Spleen (tissue), 11 donors: ENCODE measurements around the gene RFPL3. TPM values are rescaled to one million over a fixed set of nuclear protein-coding genes. Genes with fewer than 3 reads are reported as not detected.

Experiments
- DNase-seq: peaks from one replicate; pipeline ENCODE4 v3.0.0-alpha.2; 2020
- H3K27ac ChIP-seq, 8 donors: fragments of 200-600 bp; sonication (generic) in 7 of 8; 1 replicate in 4 of 8; 2 replicates in 4 of 8; pipeline versions ENCODE4 v1.5.0 to v1.8.0; 2016 to 2021; ENCODE audit warnings: inconsistent platforms in 4 of 8, mild to moderate bottlenecking in 4 of 8, moderate library complexity in 1 of 8
- H3K27me3 ChIP-seq, 7 donors: fragments of 200-600 bp; sonication (generic) in 6 of 7; replicated peaks in 1 of 7; 1 replicate in 4 of 7; 2 replicates in 3 of 7; pipeline versions ENCODE4 v1.5.0 to v1.8.0; 2016 to 2021; ENCODE audit warnings: inconsistent platforms in 3 of 7, mild to moderate bottlenecking in 1 of 7
- H3K36me3 ChIP-seq, 6 donors: fragments of 200-600 bp; sonication (generic) in 5 of 6; 1 replicate in 4 of 6; 2 replicates in 2 of 6; pipeline versions ENCODE4 v1.5.0 to v1.8.0; 2016 to 2021; ENCODE audit warnings: inconsistent platforms in 2 of 6
- H3K4me1 ChIP-seq, 6 donors: fragments of 200-600 bp; sonication (generic) in 5 of 6; 1 replicate in 3 of 6; 2 replicates in 3 of 6; pipeline versions ENCODE4 v1.5.0 to v1.8.0; 2016 to 2021; ENCODE audit warnings: inconsistent platforms in 3 of 6
- H3K4me3 ChIP-seq, 8 donors: fragments of 200-600 bp; sonication (generic) in 7 of 8; 1 replicate in 4 of 8; 2 replicates in 4 of 8; pipeline versions ENCODE4 v1.5.0 to v1.8.0; 2016 to 2021; ENCODE audit warnings: inconsistent platforms in 4 of 8, mild to moderate bottlenecking in 4 of 8, moderate library complexity in 2 of 8
- H3K9me3 ChIP-seq, 8 donors: fragments of 200-600 bp; sonication (generic) in 7 of 8; 1 replicate in 4 of 8; 2 replicates in 4 of 8; pipeline versions ENCODE4 v1.5.0 to v1.8.0; 2016 to 2021; ENCODE audit warnings: inconsistent platforms in 4 of 8
- CTCF ChIP-seq, 11 experiments: fragments of 200-600 bp in 7 of 11; fragments of 450-650 bp in 4 of 11; sonication (generic) in 4 of 11; IDR thresholded peaks in 8 of 11; conservative IDR thresholded peaks in 3 of 11; 1 replicate in 7 of 11; 2 replicates in 4 of 11; pipeline versions ENCODE4 v1.4.0 to v1.8.0; 2016 to 2021; ENCODE audit warnings: antibody characterized with exemption in 11 of 11, inconsistent platforms in 4 of 11, mild to moderate bottlenecking in 1 of 11
- POLR2A ChIP-seq, 3 donors: fragments of 450-650 bp; IDR thresholded peaks; one replicate each; pipeline ENCODE4 v1.5.1; 2017; ENCODE audit warnings: antibody characterized with exemption in 3 of 3, mild to moderate bottlenecking in 1 of 3
- POLR2AphosphoS5 ChIP-seq, 3 donors: sonication (generic); formaldehyde crosslinking; IDR thresholded peaks; one replicate each; pipeline ENCODE4 v1.5.1; 2017; ENCODE audit warnings: antibody characterized with exemption in 3 of 3
- WGBS, 5 donors: extraction: QIAGEN DNeasy Blood & Tissue Kit in 3 of 5; methylation state at CpG; one replicate each; pipeline versions ENCODE4 v1.1.5 to v1.1.7; 2013 to 2018; 5-methylcytosine and 5-hydroxymethylcytosine counted together
- intact Hi-C: fragments of 100-400 bp; cut with DNase I; formaldehyde crosslinking; loops from one replicate; pipeline ENCODE4 v1.15.0; 2023; ENCODE audit warnings: low total_unique reads
- polyA plus RNA-seq, 3 donors: library from polyadenylated mRNA; stranded (reverse); fragments of 200-250 nt; gene quantifications; one replicate each; pipeline ENCODE4 v1.2.1, GENCODE V29; 2013
- total RNA-seq, 7 donors: library from RNA; depleted of rRNA in 3 of 7; stranded (reverse); fragments of >200 nt in 3 of 7; fragmentation: NEBNext Ultra II Directional in 4 of 7; extraction: Animal tissue kit (Norgen Biotek cat#: 25700) in 4 of 7; gene quantifications; one replicate each; pipeline versions ENCODE4 v1.1.0 to v1.2.1, GENCODE V29; 2016 to 2021
- donor health status: healthy with polysubstance abuse.
- donor health status: DM: no; HTN: no; CAD: no; lungs with moderate emphysema.
- donor health status: DM: no; HTN: no; CAD: no.
- donor health status: Bipolar disorder and iron deficiency.
- donor health status: healthy.
- donor health status: DM: no; HTN: no; CAD: no.
- donor health status: DM: yes; HTN: yes; CAD: no.

The RFPL3 gene
- total and polyA plus RNA-seq, 10 donors: 0.06 TPM; not detected in 9

GRCh38 chr22:32326647-32327046 lies 31.0 kb upstream of the RFPL3 start:
- DNase-seq: peak; percentile 43
- WGBS, 5 donors: 86 to 94% (median 91%) methylated on average over 10 of the region's 10 CpGs
- Histone ChIP-seq H3K36me3 (no peaks in the 10 kb centered on the region), H3K27me3 (peaks cover 0 to 4% (median 0%) of the 10 kb centered on the region in 7 donors), H3K9me3 (no peaks in the 10 kb centered on the region), H3K4me3 (no peak overlapping the region), H3K27ac (no peak overlapping the region), H3K4me1 (no peaks in the 10 kb centered on the region)
- TF ChIP-seq POLR2A (IDR thresholded peaks at IDR 0.05) (no peak), POLR2AphosphoS5 (IDR thresholded peaks at IDR 0.05) (no peak), CTCF (IDR thresholded peaks at IDR 0.05 in 8 of 11, conservative IDR thresholded peaks at IDR 0.05 in 3 of 11) (no peak)
- intact Hi-C loops: no loop called here

GRCh38 chr22:32327066-32327465 lies 30.6 kb upstream of the RFPL3 start:
- 68 to 81% (median 72%) methylated on average over 4 of the region's 4 CpGs for WGBS, 5 donors
- intact Hi-C loops: no loop called here
- H3K27me3 ChIP-seq: peaks cover 0 to 9% (median 0%) of the 10 kb centered on the region in 7 donors
- TF ChIP-seq POLR2AphosphoS5 (IDR thresholded peaks at IDR 0.05): no peak
- TF ChIP-seq CTCF (IDR thresholded peaks at IDR 0.05 in 8 of 11, conservative IDR thresholded peaks at IDR 0.05 in 3 of 11): no peak
- TF ChIP-seq POLR2A (IDR thresholded peaks at IDR 0.05): no peak
- DNase-seq: no peak
- H3K4me3 ChIP-seq: no peak overlapping the region
- no peaks in the 10 kb centered on the region for H3K9me3 ChIP-seq
- no peak overlapping the region for H3K27ac ChIP-seq
- no peaks in the 10 kb centered on the region for H3K4me1 ChIP-seq
- H3K36me3 ChIP-seq: no peaks in the 10 kb centered on the region

- peaks cover 0 to 14% (median 0%) of the 10 kb centered on the region in 7 donors for H3K27me3 ChIP-seq
- H3K36me3 ChIP-seq: no peaks in the 10 kb centered on the region
- 68 to 92% (median 81%) methylated on average over 4 to 10 of the region's 10 CpGs for WGBS, 5 donors
- intact Hi-C loops: no loop called here
- no peaks in the 10 kb centered on the region for H3K4me1 ChIP-seq
- no peak for DNase-seq
- H3K27ac ChIP-seq: no peak overlapping the region
- H3K4me3 ChIP-seq: no peak overlapping the region
- no peaks in the 10 kb centered on the region for H3K9me3 ChIP-seq
- TF ChIP-seq POLR2A (IDR thresholded peaks at IDR 0.05) (no peak), POLR2AphosphoS5 (IDR thresholded peaks at IDR 0.05) (no peak), CTCF (IDR thresholded peaks at IDR 0.05 in 8 of 11, conservative IDR thresholded peaks at IDR 0.05 in 3 of 11) (no peak)
Measured at GRCh38 chr22:32327596-32328171, 30.0 kb upstream of the RFPL3 start.

GRCh38 chr22:32328306-32329201 lies 29.1 kb upstream of the RFPL3 start:
- H3K27ac ChIP-seq: no peak overlapping the region
- no peaks in the 10 kb centered on the region for H3K36me3 ChIP-seq
- peaks cover 0 to 21% (median 0%) of the 10 kb centered on the region in 7 donors for H3K27me3 ChIP-seq
- WGBS, 5 donors: 75 to 96% (median 87%) methylated on average over 8 of the region's 8 CpGs
- no peak overlapping the region for H3K4me3 ChIP-seq
- TF ChIP-seq CTCF (IDR thresholded peaks at IDR 0.05 in 8 of 11, conservative IDR thresholded peaks at IDR 0.05 in 3 of 11): no peak
- no peak for TF ChIP-seq POLR2A (IDR thresholded peaks at IDR 0.05)
- no peak for TF ChIP-seq POLR2AphosphoS5 (IDR thresholded peaks at IDR 0.05)
- no peak for DNase-seq
- H3K4me1 ChIP-seq: no peaks in the 10 kb centered on the region
- no peaks in the 10 kb centered on the region for H3K9me3 ChIP-seq
- intact Hi-C loops: no loop called here
